ENCODE results near the gene CELSR1. TPM values are rescaled to one million over a fixed set of nuclear protein-coding genes. Genes with fewer than 3 reads are reported as not detected.

The CELSR1 gene
- total and polyA plus RNA-seq, 2 of the 13 experiments (the other 11 are each of a cell fraction or from before 2014, with no cell fraction given) = 0.78 to 1.8 TPM

- no peak for TF ChIP-seq PBX2 (CRISPR knock-in tag; IDR thresholded peaks at IDR 0.05)
- TF ChIP-seq, protein P1, sequence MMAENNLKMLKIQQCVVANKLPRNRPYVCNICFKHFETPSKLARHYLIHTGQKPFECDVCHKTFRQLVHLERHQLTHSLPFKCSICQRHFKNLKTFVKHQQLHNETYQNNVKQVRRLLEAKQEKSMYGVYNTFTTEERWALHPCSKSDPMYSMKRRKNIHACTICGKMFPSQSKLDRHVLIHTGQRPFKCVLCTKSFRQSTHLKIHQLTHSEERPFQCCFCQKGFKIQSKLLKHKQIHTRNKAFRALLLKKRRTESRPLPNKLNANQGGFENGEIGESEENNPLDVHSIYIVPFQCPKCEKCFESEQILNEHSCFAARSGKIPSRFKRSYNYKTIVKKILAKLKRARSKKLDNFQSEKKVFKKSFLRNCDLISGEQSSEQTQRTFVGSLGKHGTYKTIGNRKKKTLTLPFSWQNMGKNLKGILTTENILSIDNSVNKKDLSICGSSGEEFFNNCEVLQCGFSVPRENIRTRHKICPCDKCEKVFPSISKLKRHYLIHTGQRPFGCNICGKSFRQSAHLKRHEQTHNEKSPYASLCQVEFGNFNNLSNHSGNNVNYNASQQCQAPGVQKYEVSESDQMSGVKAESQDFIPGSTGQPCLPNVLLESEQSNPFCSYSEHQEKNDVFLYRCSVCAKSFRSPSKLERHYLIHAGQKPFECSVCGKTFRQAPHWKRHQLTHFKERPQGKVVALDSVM (CRISPR knock-in tag; IDR thresholded peaks at IDR 0.05) = no peak
- no peak for TF ChIP-seq TGIF2 (CRISPR knock-in tag; IDR thresholded peaks at IDR 0.05)
- no peak for TF ChIP-seq ZNF232 (CRISPR knock-in tag; IDR thresholded peaks at IDR 0.05; ENCODE audit: borderline replicate concordance)
- no peak for TF ChIP-seq SALL2 (CRISPR knock-in tag; IDR thresholded peaks at IDR 0.05)
- no peak for TF ChIP-seq CHCHD3 (CRISPR knock-in tag; IDR thresholded peaks at IDR 0.05)
- peak; percentile 37; the same call in 1 of the 2 replicates for TF ChIP-seq ELF1 (CRISPR knock-in tag; IDR thresholded peaks at IDR 0.05)
- no peak for TF ChIP-seq ZNF253 (CRISPR knock-in tag; IDR thresholded peaks at IDR 0.05; ENCODE audit: borderline replicate concordance)
- TF ChIP-seq, protein P2, sequence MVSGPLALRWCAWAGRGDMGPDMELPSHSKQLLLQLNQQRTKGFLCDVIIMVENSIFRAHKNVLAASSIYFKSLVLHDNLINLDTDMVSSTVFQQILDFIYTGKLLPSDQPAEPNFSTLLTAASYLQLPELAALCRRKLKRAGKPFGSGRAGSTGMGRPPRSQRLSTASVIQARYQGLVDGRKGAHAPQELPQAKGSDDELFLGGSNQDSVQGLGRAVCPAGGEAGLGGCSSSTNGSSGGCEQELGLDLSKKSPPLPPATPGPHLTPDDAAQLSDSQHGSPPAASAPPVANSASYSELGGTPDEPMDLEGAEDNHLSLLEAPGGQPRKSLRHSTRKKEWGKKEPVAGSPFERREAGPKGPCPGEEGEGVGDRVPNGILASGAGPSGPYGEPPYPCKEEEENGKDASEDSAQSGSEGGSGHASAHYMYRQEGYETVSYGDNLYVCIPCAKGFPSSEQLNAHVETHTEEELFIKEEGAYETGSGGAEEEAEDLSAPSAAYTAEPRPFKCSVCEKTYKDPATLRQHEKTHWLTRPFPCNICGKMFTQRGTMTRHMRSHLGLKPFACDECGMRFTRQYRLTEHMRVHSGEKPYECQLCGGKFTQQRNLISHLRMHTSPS (CRISPR knock-in tag; IDR thresholded peaks at IDR 0.05; ENCODE audit: low read depth) = peak; percentile 33; the same call in 1 of the 2 replicates
- TF ChIP-seq HIVEP1 (CRISPR knock-in tag; IDR thresholded peaks at IDR 0.05) = no peak
- TF ChIP-seq NFRKB (IDR thresholded peaks at IDR 0.05) = no peak
- no peak for TF ChIP-seq SOX6 (IDR thresholded peaks at IDR 0.05)
- TF ChIP-seq SOX6 (CRISPR knock-in tag; IDR thresholded peaks at IDR 0.05) = peak; percentile 58
- no peak for TF ChIP-seq ZNF75D (CRISPR knock-in tag; IDR thresholded peaks at IDR 0.05; ENCODE audit: borderline replicate concordance)
- no peak for TF ChIP-seq SSRP1 (CRISPR knock-in tag; IDR thresholded peaks at IDR 0.05)
- TF ChIP-seq, protein P3, sequence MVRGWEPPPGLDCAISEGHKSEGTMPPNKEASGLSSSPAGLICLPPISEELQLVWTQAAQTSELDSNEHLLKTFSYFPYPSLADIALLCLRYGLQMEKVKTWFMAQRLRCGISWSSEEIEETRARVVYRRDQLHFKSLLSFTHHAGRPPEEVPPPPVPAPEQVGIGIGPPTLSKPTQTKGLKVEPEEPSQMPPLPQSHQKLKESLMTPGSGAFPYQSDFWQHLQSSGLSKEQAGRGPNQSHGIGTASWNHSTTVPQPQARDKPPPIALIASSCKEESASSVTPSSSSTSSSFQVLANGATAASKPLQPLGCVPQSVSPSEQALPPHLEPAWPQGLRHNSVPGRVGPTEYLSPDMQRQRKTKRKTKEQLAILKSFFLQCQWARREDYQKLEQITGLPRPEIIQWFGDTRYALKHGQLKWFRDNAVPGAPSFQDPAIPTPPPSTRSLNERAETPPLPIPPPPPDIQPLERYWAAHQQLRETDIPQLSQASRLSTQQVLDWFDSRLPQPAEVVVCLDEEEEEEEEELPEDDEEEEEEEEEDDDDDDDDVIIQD (CRISPR knock-in tag; IDR thresholded peaks at IDR 0.05; ENCODE audit: low read depth) = no peak
- no peak for TF ChIP-seq RBM39 (IDR thresholded peaks at IDR 0.05; ENCODE audit: low read depth, low read length, poor library complexity, severe bottlenecking)
- no peak for TF ChIP-seq NFKBIZ (CRISPR knock-in tag; IDR thresholded peaks at IDR 0.05)
- TF ChIP-seq, protein P4, sequence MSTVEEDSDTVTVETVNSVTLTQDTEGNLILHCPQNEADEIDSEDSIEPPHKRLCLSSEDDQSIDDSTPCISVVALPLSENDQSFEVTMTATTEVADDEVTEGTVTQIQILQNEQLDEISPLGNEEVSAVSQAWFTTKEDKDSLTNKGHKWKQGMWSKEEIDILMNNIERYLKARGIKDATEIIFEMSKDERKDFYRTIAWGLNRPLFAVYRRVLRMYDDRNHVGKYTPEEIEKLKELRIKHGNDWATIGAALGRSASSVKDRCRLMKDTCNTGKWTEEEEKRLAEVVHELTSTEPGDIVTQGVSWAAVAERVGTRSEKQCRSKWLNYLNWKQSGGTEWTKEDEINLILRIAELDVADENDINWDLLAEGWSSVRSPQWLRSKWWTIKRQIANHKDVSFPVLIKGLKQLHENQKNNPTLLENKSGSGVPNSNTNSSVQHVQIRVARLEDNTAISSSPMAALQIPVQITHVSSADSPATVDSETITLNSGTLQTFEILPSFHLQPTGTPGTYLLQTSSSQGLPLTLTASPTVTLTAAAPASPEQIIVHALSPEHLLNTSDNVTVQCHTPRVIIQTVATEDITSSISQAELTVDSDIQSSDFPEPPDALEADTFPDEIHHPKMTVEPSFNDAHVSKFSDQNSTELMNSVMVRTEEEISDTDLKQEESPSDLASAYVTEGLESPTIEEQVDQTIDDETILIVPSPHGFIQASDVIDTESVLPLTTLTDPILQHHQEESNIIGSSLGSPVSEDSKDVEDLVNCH (CRISPR knock-in tag; IDR thresholded peaks at IDR 0.05) = no peak
- no peak for TF ChIP-seq CBX1 (IDR thresholded peaks at IDR 0.05; ENCODE audit: low read depth)
- TF ChIP-seq ZNF430 (CRISPR knock-in tag; IDR thresholded peaks at IDR 0.05) = 0 out of 2 replicates have a peak, but pooled peaks have one; percentile 35
- TF ChIP-seq ZNF572 (CRISPR knock-in tag; IDR thresholded peaks at IDR 0.05) = no peak
These were observed 4.9 kb upstream of the CELSR1 start (continued) for GRCh38 chr22:46542011-46542985.
